NT2/D1 (cell line): Measurements from ENCODE around the gene UBE2E3.
"Not testable (repeated sequence)": the region's sequence is repeated elsewhere in the genome, so short reads cannot be mapped to it uniquely, and the experiment has no call there.

Source experiments
- DNase-seq: peaks from one replicate; pipeline ENCODE4 v3.0.0-alpha.2; 2011; ENCODE audit warnings: low read depth, low spot score
- H3K27me3 ChIP-seq: 2 replicates; pipeline ENCODE4 v1.6.0; 2011; ENCODE audit warnings: mild to moderate bottlenecking; ENCODE audit not compliant: insufficient read length, insufficient read depth
- H3K36me3 ChIP-seq: 2 replicates; pipeline ENCODE4 v1.6.1; 2011; ENCODE audit warnings: mild to moderate bottlenecking, low read length, mixed read lengths; ENCODE audit not compliant: insufficient read depth, insufficient read length
- H3K4me1 ChIP-seq: 2 replicates; pipeline ENCODE4 v1.5.1; 2011; ENCODE audit not compliant: insufficient read depth, insufficient read length
- H3K4me3 ChIP-seq: 2 replicates; pipeline ENCODE4 v1.5.1; 2011; ENCODE audit warnings: low read depth; ENCODE audit not compliant: insufficient read length
- H3K9ac ChIP-seq: 2 replicates; pipeline ENCODE4 v1.6.0; 2011; ENCODE audit warnings: low read depth; ENCODE audit not compliant: insufficient read length
- H3K9me3 ChIP-seq: 2 replicates; pipeline ENCODE4 v1.5.1; 2011; ENCODE audit warnings: mild to moderate bottlenecking, low read length; ENCODE audit not compliant: insufficient read depth
- SUZ12 ChIP-seq: IDR thresholded peaks from 2 replicates; pipeline ENCODE4 v1.6.1; 2011; ENCODE audit not compliant: insufficient read length, insufficient read depth; ENCODE audit errors: extremely low read depth
- YY1 ChIP-seq: IDR thresholded peaks from 2 replicates; pipeline ENCODE4 v1.6.1; 2011; ENCODE audit not compliant: insufficient read length, insufficient read depth
- ZNF274 ChIP-seq: IDR thresholded peaks from 2 replicates; pipeline ENCODE4 v1.6.1; 2011; ENCODE audit warnings: mild to moderate bottlenecking, low read depth, low read length

The UBE2E3 gene

DNA sequence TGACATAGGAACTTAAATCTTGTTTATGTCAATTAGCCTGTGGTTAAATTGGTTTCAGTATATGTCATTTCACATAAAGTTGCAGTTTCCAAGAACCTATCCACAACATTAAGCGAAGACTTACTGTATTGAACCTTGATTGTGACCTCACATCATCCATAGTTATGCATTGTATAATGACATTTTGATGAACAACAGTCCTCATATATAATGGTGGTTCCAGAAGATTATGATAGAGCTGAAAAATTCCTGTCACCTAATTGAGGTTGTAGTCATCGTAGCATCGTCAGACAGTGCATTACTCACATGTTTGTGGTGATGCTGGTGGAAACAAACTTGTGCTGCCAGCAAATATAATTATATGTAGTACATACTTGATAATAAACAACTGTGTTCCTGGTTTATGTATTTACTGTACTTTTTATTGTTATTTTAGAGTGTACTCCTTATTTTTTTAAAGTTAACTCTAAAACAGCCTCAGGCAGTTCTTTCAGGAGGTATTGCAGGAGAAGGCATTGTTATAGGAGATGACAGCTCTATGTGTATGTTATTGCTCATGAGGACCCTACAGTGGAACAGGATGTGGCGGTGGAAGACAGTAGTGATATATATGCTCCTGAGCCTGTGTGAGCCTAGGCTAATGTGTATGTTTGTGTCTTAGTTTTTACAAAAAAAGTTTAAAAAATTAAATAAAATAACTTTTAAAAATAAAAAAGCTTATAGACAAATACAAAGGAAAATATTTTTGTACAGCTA is 56.6 kb downstream of the UBE2E3 start:
- no peak overlapping the region for H3K9ac ChIP-seq
- H3K4me3 ChIP-seq, result no peak overlapping the region
- no peaks in the 10 kb centered on the region for H3K4me1 ChIP-seq
- H3K27me3 ChIP-seq, result no peaks in the 10 kb centered on the region
- DNase-seq, result no peak
- no peaks in the 10 kb centered on the region for H3K36me3 ChIP-seq
- H3K9me3 ChIP-seq, result no peaks in the 10 kb centered on the region
- TF ChIP-seq SUZ12 (no peak), ZNF274 (no peak), YY1 (no peak)

DNA sequence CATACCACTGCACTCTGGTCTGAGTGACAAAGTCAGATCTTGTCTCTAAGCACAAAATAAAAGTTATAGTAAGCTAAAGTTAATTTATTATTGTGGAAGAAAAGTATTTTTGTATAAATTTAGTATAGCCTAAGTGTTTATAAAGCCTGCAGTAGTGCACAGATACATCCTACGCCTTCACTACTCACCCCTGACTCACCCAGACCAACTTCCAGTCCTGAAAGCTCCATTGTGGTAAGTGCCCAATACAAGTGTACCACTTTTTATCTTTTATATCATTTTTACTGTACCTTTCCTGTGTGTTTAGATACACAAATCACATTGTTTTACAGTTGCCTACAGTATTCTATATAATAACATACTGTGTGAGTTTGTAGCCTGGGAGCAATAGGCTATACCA is 57.5 kb downstream of the UBE2E3 start:
- Histone ChIP-seq H3K36me3 (no peaks in the 10 kb centered on the region), H3K4me1 (no peaks in the 10 kb centered on the region)

DNA sequence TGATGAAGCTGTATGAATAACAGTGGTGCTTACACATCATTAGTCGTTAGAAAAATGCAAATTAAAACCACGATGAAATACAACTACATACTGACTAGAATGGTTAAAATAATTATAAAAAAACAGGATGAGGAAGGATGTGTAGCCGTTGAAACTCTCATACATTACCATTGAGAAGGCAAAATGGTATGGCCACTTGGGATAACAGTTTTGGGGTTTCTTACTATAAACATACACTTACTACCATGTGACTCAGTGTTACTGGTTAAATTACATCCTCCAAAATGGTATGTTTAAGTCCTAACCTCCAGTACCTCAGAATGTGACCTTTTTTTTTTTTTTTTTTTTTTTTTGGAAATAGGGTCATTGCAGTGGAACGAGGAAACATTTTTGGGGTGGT is 58.4 kb downstream of the UBE2E3 start:
- DNase-seq, result no peak
- TF ChIP-seq SUZ12 (no peak), YY1 (no peak), ZNF274 (no peak)
- Histone ChIP-seq H3K36me3 (no peaks in the 10 kb centered on the region), H3K27me3 (no peaks in the 10 kb centered on the region), H3K4me3 (no peak overlapping the region), H3K4me1 (no peaks in the 10 kb centered on the region), H3K9me3 (no peaks in the 10 kb centered on the region), H3K9ac (no peak overlapping the region)

More for the DNA sequence above, 57.5 kb downstream of the UBE2E3 start:
- Histone ChIP-seq H3K9me3 (no peaks in the 10 kb centered on the region), H3K9ac (no peak overlapping the region), H3K27me3 (no peaks in the 10 kb centered on the region), H3K4me3 (no peak overlapping the region)
- no peak for DNase-seq
- TF ChIP-seq YY1, result no peak
- no peak for TF ChIP-seq ZNF274

DNA sequence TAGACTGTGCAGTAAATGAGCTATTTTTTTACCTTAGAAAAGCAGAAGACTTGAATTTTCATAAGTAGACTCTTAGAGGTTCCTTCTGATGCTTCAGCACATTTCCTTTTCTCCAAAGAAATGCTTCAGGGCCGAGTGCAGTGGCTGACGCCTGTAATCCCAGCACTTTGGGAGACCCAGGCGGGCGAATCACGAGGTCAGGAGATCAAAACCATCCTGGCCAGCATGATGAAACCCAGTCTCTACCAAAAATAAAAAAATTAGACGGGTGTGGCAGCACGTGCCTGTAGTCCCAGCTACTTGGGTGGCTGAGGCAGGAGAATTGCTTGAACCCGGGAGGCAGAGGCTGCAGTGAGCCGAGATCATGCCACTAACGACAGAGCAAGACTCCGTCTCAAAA is 60.4 kb downstream of the UBE2E3 start:
- H3K27me3 ChIP-seq, H3K9me3 ChIP-seq, H3K4me3 ChIP-seq, H3K36me3 ChIP-seq, H3K9ac ChIP-seq, DNase-seq, H3K4me1 ChIP-seq: not testable (repeated sequence)

DNA sequence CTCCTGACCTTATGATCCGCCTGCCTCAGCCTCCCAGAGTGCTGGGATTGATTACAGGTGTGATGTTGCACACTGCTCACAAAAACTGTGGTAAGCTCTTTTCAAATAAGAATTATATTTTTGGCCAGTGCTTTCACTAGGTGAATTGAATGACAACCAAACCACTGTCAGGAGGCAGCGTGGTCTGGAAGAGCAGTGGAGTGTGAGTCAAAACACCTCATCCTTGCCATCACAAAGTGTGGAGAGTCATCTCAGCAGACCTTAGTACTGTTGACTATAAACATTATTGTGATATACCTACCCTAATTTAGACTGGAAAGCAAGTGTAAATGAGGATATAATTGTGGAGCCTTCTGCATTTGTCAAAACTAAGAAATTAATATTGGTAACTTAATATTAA is 61.3 kb downstream of the UBE2E3 start:
- Histone ChIP-seq H3K9me3 (no peaks in the 10 kb centered on the region), H3K27me3 (no peaks in the 10 kb centered on the region), H3K36me3 (no peaks in the 10 kb centered on the region), H3K9ac (no peak overlapping the region), H3K4me1 (no peaks in the 10 kb centered on the region), H3K4me3 (no peak overlapping the region)
- no peak for DNase-seq
- TF ChIP-seq ZNF274 (no peak), YY1 (no peak), SUZ12 (no peak)

DNA sequence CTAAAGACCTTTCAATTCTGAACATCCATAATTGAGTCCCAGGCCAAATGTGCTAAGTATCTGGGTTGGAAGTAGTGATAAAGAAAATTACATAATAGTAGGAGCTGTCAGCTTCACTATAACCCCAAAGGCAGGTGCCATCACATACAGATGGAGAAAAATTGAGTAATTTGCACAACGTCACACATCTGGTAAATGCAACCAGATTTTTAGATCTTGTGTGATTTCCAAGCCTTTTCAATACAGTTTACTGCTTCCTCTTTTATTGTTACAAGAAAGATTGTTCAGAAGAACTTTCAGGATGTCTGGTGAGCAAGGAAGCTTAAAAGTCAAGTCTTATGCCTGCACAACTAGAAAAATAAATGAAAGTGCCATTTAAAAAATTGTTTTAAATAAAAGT is 62.3 kb downstream of the UBE2E3 start:
- no peaks in the 10 kb centered on the region for H3K4me1 ChIP-seq
- DNase-seq, result no peak
- no peaks in the 10 kb centered on the region for H3K36me3 ChIP-seq
- no peaks in the 10 kb centered on the region for H3K27me3 ChIP-seq
- TF ChIP-seq ZNF274 (no peak), SUZ12 (no peak), YY1 (no peak)
- H3K9ac ChIP-seq, result no peak overlapping the region
- no peaks in the 10 kb centered on the region for H3K9me3 ChIP-seq
- no peak overlapping the region for H3K4me3 ChIP-seq

DNA sequence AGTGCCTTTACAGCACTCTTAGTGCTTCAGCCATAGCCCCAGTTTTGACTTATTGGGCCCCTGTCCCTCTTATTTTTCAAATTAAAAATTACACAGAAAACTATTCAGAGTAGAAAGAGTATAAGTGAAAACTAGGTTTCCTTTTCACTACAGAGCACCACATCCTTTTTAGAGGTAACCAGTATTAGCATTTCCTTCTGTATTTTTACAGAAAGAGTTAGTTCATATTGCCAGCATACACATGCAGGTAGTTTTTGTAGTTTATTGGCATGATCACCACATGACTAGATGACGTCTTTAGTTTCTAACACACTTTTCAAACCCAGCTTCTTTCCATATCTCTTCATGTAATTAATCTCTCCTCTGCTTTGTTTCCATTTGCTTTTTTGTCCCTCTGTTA is 66.4 kb downstream of the UBE2E3 start:
- H3K4me1 ChIP-seq, result no peaks in the 10 kb centered on the region
- TF ChIP-seq SUZ12 (no peak), YY1 (no peak), ZNF274 (no peak)
- DNase-seq, result no peak
- no peaks in the 10 kb centered on the region for H3K36me3 ChIP-seq
- H3K9ac ChIP-seq, result no peak overlapping the region
- no peaks in the 10 kb centered on the region for H3K9me3 ChIP-seq
- H3K4me3 ChIP-seq, result no peak overlapping the region
- no peaks in the 10 kb centered on the region for H3K27me3 ChIP-seq
